Endothelial cell of umbilical vein (primary cell): ENCODE results near the gene DDX23. TPM values are rescaled to one million over a fixed set of nuclear protein-coding genes. Genes with fewer than 3 reads are reported as not detected.

Source experiments
- BruUV-seq: library from RNA; stranded (reverse); fragments of 400-500 nt; replicated peaks from 2 replicates; lab custom pipeline; 2021; lab: Mats Ljungman, UMichigan
- CTCF ChIA-PET: fragments of 300-600, 350-600 bp; sonication (Branson Sonifier 250); formaldehyde crosslinking; loops from one replicate; lab custom pipeline; 2021; ENCODE audit warnings: antibody characterized with exemption, inconsistent platforms; lab: Charles Lee
- POLR2A ChIA-PET: fragments of 300-600, 350-600 bp; sonication (Branson Sonifier 250); formaldehyde crosslinking; loops from one replicate; lab custom pipeline; 2021; ENCODE audit warnings: antibody characterized with exemption, inconsistent platforms; lab: Charles Lee
- DNase-seq: peaks from one replicate; pipeline ENCODE4 v3.0.0-alpha.2; 2011; ENCODE audit warnings: low read depth, low spot score
- FAIRE-seq: peaks from 2 replicates; lab custom pipeline; 2011; peaks lifted over from hg19 to GRCh38; lab: Jason Lieb, UNC
- H2AFZ ChIP-seq: 2 replicates; pipeline ENCODE4 v1.6.0; 2012; ENCODE audit warnings: low read depth, low read length, control low read depth, inconsistent platforms
- H3K27ac ChIP-seq: 2 replicates; pipeline ENCODE4 v1.5.1; 2011; ENCODE audit warnings: low read depth, mild to moderate bottlenecking, control low read depth, low read length, moderate library complexity; ENCODE audit not compliant: insufficient read depth
- H3K27me3 ChIP-seq, 2 experiments: 2 replicates each; pipeline versions ENCODE4 v1.6.0 to v1.6.1; 2011; ENCODE audit warnings: low read length in 2 of 2, mixed read lengths in 1 of 2; ENCODE audit not compliant: control insufficient read depth in 2 of 2, insufficient read depth in 2 of 2
- H3K36me3 ChIP-seq, 2 experiments: 2 replicates in 1 of 2; 3 replicates in 1 of 2; pipeline ENCODE4 v1.5.1; 2011; ENCODE audit warnings: low read length in 2 of 2, mild to moderate bottlenecking in 1 of 2, moderate library complexity in 1 of 2; ENCODE audit not compliant: control insufficient read depth in 2 of 2, insufficient read depth in 2 of 2; ENCODE audit errors: extremely low read depth in 1 of 2
- H3K4me1 ChIP-seq: 3 replicates; pipeline ENCODE4 v1.5.1; 2011; ENCODE audit warnings: mild to moderate bottlenecking, low read length; ENCODE audit not compliant: control insufficient read depth, insufficient read depth; ENCODE audit errors: extremely low read depth
- H3K4me2 ChIP-seq: 2 replicates; pipeline ENCODE4 v1.6.1; 2011; ENCODE audit warnings: low read length, control low read depth, mixed read lengths; ENCODE audit not compliant: insufficient read depth
- H3K4me3 ChIP-seq, 3 experiments: fragments of 200-600 bp in 1 of 3; sonication (generic), shearing (Covaris generic) in 1 of 3; replicated peaks in 1 of 3; 2 replicates each; pipeline ENCODE4 v1.5.1; 2011 to 2016; ENCODE audit warnings: control low read depth in 3 of 3, low read length in 3 of 3, mild to moderate bottlenecking in 2 of 3, inconsistent platforms in 1 of 3, low read depth in 1 of 3, moderate library complexity in 1 of 3; ENCODE audit not compliant: insufficient read depth in 1 of 3
- H3K79me2 ChIP-seq: 2 replicates; pipeline ENCODE4 v1.6.0; 2012; ENCODE audit warnings: low read length, inconsistent platforms; ENCODE audit not compliant: control insufficient read depth, insufficient read depth
- H3K9ac ChIP-seq: replicated peaks from 2 replicates; pipeline ENCODE3; 2011; ENCODE audit warnings: low read length, control low read depth; ENCODE audit not compliant: insufficient read depth; ENCODE audit errors: extremely low read depth
- H3K9me1 ChIP-seq: replicated peaks from 3 replicates; pipeline ENCODE4 v1.6.0; 2011; ENCODE audit warnings: mild to moderate bottlenecking, low read length; ENCODE audit not compliant: control insufficient read depth, insufficient read depth; ENCODE audit errors: extremely low read depth
- H3K9me3 ChIP-seq: replicated peaks from 2 replicates; pipeline ENCODE4 v1.5.1; 2012; ENCODE audit warnings: low read length, inconsistent platforms; ENCODE audit not compliant: control insufficient read depth, insufficient read depth
- H4K20me1 ChIP-seq: replicated peaks from 2 replicates; pipeline ENCODE3; 2011; ENCODE audit warnings: mild to moderate bottlenecking, low read length; ENCODE audit not compliant: control insufficient read depth, insufficient read depth; ENCODE audit errors: extremely low read depth
- EZH2 ChIP-seq: IDR thresholded peaks from 2 replicates; pipeline ENCODE4 v1.6.1; 2012; ENCODE audit warnings: borderline replicate concordance, low read depth, mild to moderate bottlenecking, moderate library complexity, low read length, inconsistent platforms; ENCODE audit not compliant: severe bottlenecking
- FOS ChIP-seq: IDR thresholded peaks from 2 replicates; pipeline ENCODE4 v1.6.1; 2011; ENCODE audit warnings: mild to moderate bottlenecking, low read length, moderate library complexity, borderline replicate concordance; ENCODE audit not compliant: insufficient read depth
- GATA2 ChIP-seq: IDR thresholded peaks from 2 replicates; pipeline ENCODE4 v1.7.0; 2011; ENCODE audit warnings: low read depth, mild to moderate bottlenecking, moderate library complexity, mixed read lengths, low read length; ENCODE audit not compliant: insufficient read length, insufficient read depth
- JUN ChIP-seq: IDR thresholded peaks from 2 replicates; pipeline ENCODE4 v1.6.1; 2011; ENCODE audit warnings: borderline replicate concordance, low read depth; ENCODE audit not compliant: insufficient read length, insufficient read depth
- MYC ChIP-seq: IDR thresholded peaks from one replicate; pipeline ENCODE4 v1.6.1; 2011; ENCODE audit warnings: mild to moderate bottlenecking, low read depth, low read length
- POLR2A ChIP-seq: IDR thresholded peaks from 2 replicates; pipeline ENCODE4 v1.6.1; 2012; ENCODE audit warnings: low read depth, mild to moderate bottlenecking, control low read depth, low read length
- POLR2AphosphoS5 ChIP-seq: IDR thresholded peaks from 2 replicates; pipeline ENCODE4 v1.6.1; 2012; ENCODE audit warnings: low read depth, mild to moderate bottlenecking, control low read depth, low read length, moderate library complexity; ENCODE audit not compliant: insufficient read depth
- dilution Hi-C: fragments of 300-500 bp; cut with MboI; formaldehyde crosslinking; loops from one replicate; pipeline ENCODE4 v1.15.0; 2019; ENCODE audit warnings: low sequenced_read_pairs; ENCODE audit not compliant: extremely low pct_ligation_motif_present
- intact Hi-C: fragments of 100-400 bp; cut with micrococcal nuclease; formaldehyde crosslinking; loops from one replicate; pipeline ENCODE4 v1.10.0; 2022
- polyA plus RNA-seq, 4 experiments: library from polyadenylated mRNA; depleted of rRNA in 3 of 4; stranded (reverse) in 3 of 4; unstranded in 1 of 4; fragments of >200 nt; gene quantifications; 2 replicates each; pipeline versions ENCODE4 v1.2.1 to v1.2.3, GENCODE V29; 2011 to 2012; ENCODE audit warnings: missing spikeins in 1 of 4
- total RNA-seq: library from RNA; stranded (reverse); gene quantifications from 2 replicates; pipeline ENCODE4 v1.2.3, GENCODE V29; 2021
- TF ChIP-seq, protein P1 (sequence below): IDR thresholded peaks from 2 replicates; pipeline ENCODE4 v1.6.1; 2011; ENCODE audit not compliant: insufficient read depth, insufficient read length
- TF ChIP-seq, protein P2 (sequence below), 2 donors: IDR thresholded peaks; 1 replicate in 1 of 2; 2 replicates in 1 of 2; pipeline ENCODE4 v1.5.1; 2011; ENCODE audit warnings: low read length in 2 of 2, mild to moderate bottlenecking in 2 of 2, moderate library complexity in 2 of 2, control low read depth in 1 of 2, inconsistent platforms in 1 of 2, low read depth in 1 of 2; ENCODE audit not compliant: insufficient read depth in 1 of 2; ENCODE audit errors: extremely low read depth in 1 of 2

The DDX23 gene
- total and polyA plus RNA-seq, 2 donors (not counting 3 experiments of a cell fraction or from before 2014, with no cell fraction given), result 56.0 to 107 TPM

DNA sequence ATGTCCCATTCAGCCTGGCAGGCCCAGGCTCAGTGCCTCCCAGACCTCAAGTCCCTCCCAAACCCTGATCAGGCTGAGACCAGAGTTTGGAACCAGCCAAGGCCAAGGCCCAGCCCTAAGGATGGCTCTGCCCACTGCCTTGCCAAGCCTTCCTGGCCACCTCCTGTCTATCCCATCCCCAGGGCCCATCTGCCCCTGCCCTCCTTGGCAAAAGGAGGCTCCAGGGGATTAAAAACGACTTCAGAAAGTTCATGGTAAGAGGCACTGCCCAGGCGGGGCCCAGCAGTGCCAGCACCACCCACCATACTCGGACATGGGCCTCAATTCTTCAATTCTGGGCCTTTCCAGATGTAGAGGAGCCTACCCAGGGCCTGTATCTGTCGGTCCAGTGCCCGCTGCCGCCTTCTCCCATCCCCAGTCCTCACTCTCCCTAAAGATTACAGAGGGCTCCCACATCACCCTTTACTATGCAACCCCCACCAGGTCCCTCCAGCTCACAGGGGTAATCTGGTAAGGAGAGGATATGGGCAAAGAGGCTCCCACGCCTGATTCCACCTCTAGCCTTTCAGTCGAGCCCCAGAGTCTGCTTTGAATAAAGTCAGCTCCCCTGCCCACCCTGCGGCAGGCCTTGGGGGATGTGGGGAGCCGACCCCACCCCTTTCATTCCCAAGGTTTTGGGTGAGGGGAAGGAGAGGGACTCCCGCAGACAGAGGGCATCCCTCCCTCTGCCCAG, 64.0 kb downstream of the DDX23 start:
- H2AFZ ChIP-seq, result no peak overlapping the region
- FAIRE-seq (peak; percentile 47), DNase-seq (no peak)
- peak overlapping the region; percentile 76 for H3K4me2 ChIP-seq
- H3K79me2 ChIP-seq, result peaks cover 17% of the 10 kb centered on the region
- CTCF ChIA-PET, result interaction anchor here (3.1 to 16.5 kb wide), 2 partner anchors 26 to 30 kb away, joined by 12 to 606 read pairs; no protein-coding TSS in a partner anchor
- no peaks in the 10 kb centered on the region for H3K9me1 ChIP-seq
- H3K4me1 ChIP-seq, result peaks cover 10% of the 10 kb centered on the region
- POLR2A ChIA-PET, result interaction anchor here (0.5 kb wide), 1 partner anchor 10 kb away, joined by 3 read pairs; no protein-coding TSS in a partner anchor
- no peaks in the 10 kb centered on the region for H4K20me1 ChIP-seq
- no TSS peak for BruUV-seq
- TF ChIP-seq, protein P1, sequence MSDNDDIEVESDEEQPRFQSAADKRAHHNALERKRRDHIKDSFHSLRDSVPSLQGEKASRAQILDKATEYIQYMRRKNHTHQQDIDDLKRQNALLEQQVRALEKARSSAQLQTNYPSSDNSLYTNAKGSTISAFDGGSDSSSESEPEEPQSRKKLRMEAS, result no peak
- TF ChIP-seq GATA2, result no peak
- TF ChIP-seq POLR2AphosphoS5, result no peak
- TF ChIP-seq, protein P2, sequence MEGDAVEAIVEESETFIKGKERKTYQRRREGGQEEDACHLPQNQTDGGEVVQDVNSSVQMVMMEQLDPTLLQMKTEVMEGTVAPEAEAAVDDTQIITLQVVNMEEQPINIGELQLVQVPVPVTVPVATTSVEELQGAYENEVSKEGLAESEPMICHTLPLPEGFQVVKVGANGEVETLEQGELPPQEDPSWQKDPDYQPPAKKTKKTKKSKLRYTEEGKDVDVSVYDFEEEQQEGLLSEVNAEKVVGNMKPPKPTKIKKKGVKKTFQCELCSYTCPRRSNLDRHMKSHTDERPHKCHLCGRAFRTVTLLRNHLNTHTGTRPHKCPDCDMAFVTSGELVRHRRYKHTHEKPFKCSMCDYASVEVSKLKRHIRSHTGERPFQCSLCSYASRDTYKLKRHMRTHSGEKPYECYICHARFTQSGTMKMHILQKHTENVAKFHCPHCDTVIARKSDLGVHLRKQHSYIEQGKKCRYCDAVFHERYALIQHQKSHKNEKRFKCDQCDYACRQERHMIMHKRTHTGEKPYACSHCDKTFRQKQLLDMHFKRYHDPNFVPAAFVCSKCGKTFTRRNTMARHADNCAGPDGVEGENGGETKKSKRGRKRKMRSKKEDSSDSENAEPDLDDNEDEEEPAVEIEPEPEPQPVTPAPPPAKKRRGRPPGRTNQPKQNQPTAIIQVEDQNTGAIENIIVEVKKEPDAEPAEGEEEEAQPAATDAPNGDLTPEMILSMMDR (IDR thresholded peaks at IDR 0.05; ENCODE audit: extremely low read depth in 1 of 2, insufficient read depth in 1 of 2, low read depth in 1 of 2, low read length in 2 of 2), result no peak
- TF ChIP-seq EZH2, result no peak
- no peak for TF ChIP-seq JUN
- TF ChIP-seq FOS, result no peak
- no peak for TF ChIP-seq POLR2A
- TF ChIP-seq MYC, result no peak
- no peak overlapping the region for H3K27ac ChIP-seq
- no peaks in the 10 kb centered on the region for H3K36me3 ChIP-seq
- dilution Hi-C loops, result no loop called here
- H3K27me3 ChIP-seq, result no peaks in the 10 kb centered on the region
- H3K9ac ChIP-seq, result peak overlapping the region; percentile 70
- H3K9me3 ChIP-seq, result no peaks in the 10 kb centered on the region
- intact Hi-C loops, result loop anchor here (1.0 to 2.0 kb wide), 2 partner anchors 8 to 71 kb away; partner anchors contain the start of gene CCNT1
- H3K4me3 ChIP-seq, result peak overlapping the region; percentile 58 to 84 (median 59)
